Left lung (tissue), 10 donors: ENCODE data around the gene KIAA0930. TPM values are rescaled to one million over a fixed set of nuclear protein-coding genes. Genes with fewer than 3 reads are reported as not detected.
"Not testable (repeated sequence)": the region's sequence is repeated elsewhere in the genome, so short reads cannot be mapped to it uniquely, and the experiment has no call there.

Experiments used
- ATAC-seq: fragments of 200-7000 bp; cut with Tn5 transposase; one replicate; pipeline ENCODE4 v1.9.1; 2020; ENCODE audit warnings: moderate library complexity
- DNase-seq, 4 donors: peaks; one replicate each; pipeline ENCODE4 v3.0.0-alpha.2; 2013 to 2020
- H3K27ac ChIP-seq, 2 donors: fragments of 200-600 bp; sonication (generic) in 1 of 2; one replicate each; pipeline versions ENCODE4 v1.5.0 to v1.8.0; 2020 to 2021
- H3K27me3 ChIP-seq, 2 donors: fragments of 200-600 bp; sonication (generic) in 1 of 2; one replicate each; pipeline versions ENCODE4 v1.5.0 to v1.8.0; 2020 to 2021
- H3K36me3 ChIP-seq, 2 donors: fragments of 200-600 bp; sonication (generic) in 1 of 2; one replicate each; pipeline versions ENCODE4 v1.5.0 to v1.8.0; 2020 to 2021
- H3K4me1 ChIP-seq, 2 donors: fragments of 200-600 bp; one replicate each; pipeline ENCODE4 v1.8.0; 2021
- H3K4me3 ChIP-seq, 2 donors: fragments of 200-600 bp; sonication (generic) in 1 of 2; one replicate each; pipeline versions ENCODE4 v1.5.0 to v1.8.0; 2020 to 2021; ENCODE audit warnings: mild to moderate bottlenecking in 1 of 2
- H3K9me3 ChIP-seq, 2 donors: fragments of 200-600 bp; sonication (generic) in 1 of 2; one replicate each; pipeline versions ENCODE4 v1.5.0 to v1.8.0; 2020 to 2021
- intact Hi-C, 2 donors: fragments of 100-400 bp; cut with DNase I; formaldehyde crosslinking; loops; one replicate each; pipeline versions ENCODE4 v1.11.2 to v1.14.2; 2022
- polyA plus RNA-seq, 6 donors: library from polyadenylated mRNA; unstranded; fragments of 120-200 nt; gene quantifications; one replicate each; pipeline ENCODE4 v1.2.1, GENCODE V29; 2013; ENCODE audit not compliant: insufficient read length in 6 of 6
- total RNA-seq, 2 donors: library from RNA; stranded (reverse); fragmentation: NEBNext Ultra II Directional; extraction: Animal tissue kit (Norgen Biotek cat#: 25700); gene quantifications; one replicate each; pipeline ENCODE4 v1.2.1, GENCODE V29; 2021
- TF ChIP-seq, protein P1 (sequence below), 2 donors: fragments of 200-600 bp; sonication (generic) in 1 of 2; IDR thresholded peaks; one replicate each; pipeline versions ENCODE4 v1.5.0 to v1.8.0; 2021; ENCODE audit warnings: antibody characterized with exemption in 2 of 2
- donor health status: DM: no; HTN: yes; CAD: no.
- donor health status: DM: no; HTN: no; CAD: no.

The KIAA0930 gene
- total and polyA plus RNA-seq, 8 donors = 12.1 to 78.8 (median 17.9) TPM

- Histone ChIP-seq H3K4me3 (no peak overlapping the region), H3K36me3 (no peaks in the 10 kb centered on the region), H3K27me3 (peaks cover 0 to 12% of the 10 kb centered on the region in 2 donors), H3K4me1 (peaks cover 6 to 18% of the 10 kb centered on the region in 2 donors), H3K27ac (peak overlapping the region in 1 of 2 donors; percentile 53), H3K9me3 (no peaks in the 10 kb centered on the region)
- peak; percentile 92 for ATAC-seq
- TF ChIP-seq, protein P1, sequence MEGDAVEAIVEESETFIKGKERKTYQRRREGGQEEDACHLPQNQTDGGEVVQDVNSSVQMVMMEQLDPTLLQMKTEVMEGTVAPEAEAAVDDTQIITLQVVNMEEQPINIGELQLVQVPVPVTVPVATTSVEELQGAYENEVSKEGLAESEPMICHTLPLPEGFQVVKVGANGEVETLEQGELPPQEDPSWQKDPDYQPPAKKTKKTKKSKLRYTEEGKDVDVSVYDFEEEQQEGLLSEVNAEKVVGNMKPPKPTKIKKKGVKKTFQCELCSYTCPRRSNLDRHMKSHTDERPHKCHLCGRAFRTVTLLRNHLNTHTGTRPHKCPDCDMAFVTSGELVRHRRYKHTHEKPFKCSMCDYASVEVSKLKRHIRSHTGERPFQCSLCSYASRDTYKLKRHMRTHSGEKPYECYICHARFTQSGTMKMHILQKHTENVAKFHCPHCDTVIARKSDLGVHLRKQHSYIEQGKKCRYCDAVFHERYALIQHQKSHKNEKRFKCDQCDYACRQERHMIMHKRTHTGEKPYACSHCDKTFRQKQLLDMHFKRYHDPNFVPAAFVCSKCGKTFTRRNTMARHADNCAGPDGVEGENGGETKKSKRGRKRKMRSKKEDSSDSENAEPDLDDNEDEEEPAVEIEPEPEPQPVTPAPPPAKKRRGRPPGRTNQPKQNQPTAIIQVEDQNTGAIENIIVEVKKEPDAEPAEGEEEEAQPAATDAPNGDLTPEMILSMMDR (IDR thresholded peaks at IDR 0.05) = peak; percentile 38 to 59
- peak in 3 of 4 donors; percentile 74 to 82 (median 77) for DNase-seq
- intact Hi-C loops = no loop called here
These were observed 23.0 kb upstream of the KIAA0930 start for GRCh38 chr22:45263463-45264269.

DNA sequence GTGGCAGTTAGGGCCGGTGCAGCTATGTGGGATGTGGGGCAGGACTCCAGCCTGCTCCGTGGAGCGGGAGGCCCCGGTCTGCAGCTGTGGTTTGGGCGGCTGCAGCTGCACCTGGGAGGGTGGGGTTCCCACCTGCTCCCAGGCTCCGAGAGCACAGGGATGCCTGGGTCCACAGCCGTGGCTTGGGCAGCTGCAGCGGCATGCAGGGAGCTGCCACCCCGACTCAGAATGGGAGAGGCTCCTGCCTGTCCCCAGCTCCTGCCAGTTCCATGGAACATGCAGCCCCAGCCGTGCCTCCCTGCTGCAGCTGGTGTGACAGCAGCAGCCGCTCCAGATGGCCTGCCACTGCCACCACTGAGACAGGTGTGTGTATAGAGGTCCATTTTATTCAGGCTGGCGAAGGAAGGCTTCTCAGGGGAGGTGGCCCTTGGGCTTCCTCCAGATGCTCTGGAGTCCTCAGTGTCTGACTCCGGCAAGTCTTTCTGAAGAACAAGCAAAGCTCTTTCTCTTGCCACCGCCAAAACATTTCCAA is 22.3 kb upstream of the KIAA0930 start:
- intact Hi-C loops = no loop called here
- Histone ChIP-seq H3K4me1 (peaks cover 6 to 17% of the 10 kb centered on the region in 2 donors), H3K9me3 (no peaks in the 10 kb centered on the region), H3K36me3 (no peaks in the 10 kb centered on the region), H3K27ac (no peak overlapping the region), H3K27me3 (peaks cover 0 to 10% of the 10 kb centered on the region in 2 donors), H3K4me3 (no peak overlapping the region)
- ATAC-seq (no peak), DNase-seq (no peak)
- TF ChIP-seq, protein P1 (IDR thresholded peaks at IDR 0.05) = no peak

- peaks cover 0 to 3% of the 10 kb centered on the region in 2 donors for H3K27me3 ChIP-seq
- no peak for DNase-seq
- no peaks in the 10 kb centered on the region for H3K9me3 ChIP-seq
- intact Hi-C loops = no loop called here
- ATAC-seq = peak; percentile 19
- H3K4me1 ChIP-seq = peaks cover 6 to 17% of the 10 kb centered on the region in 2 donors
- no peaks in the 10 kb centered on the region for H3K36me3 ChIP-seq
- H3K4me3 ChIP-seq = no peak overlapping the region
- TF ChIP-seq, protein P1 (IDR thresholded peaks at IDR 0.05) = no peak
- no peak overlapping the region for H3K27ac ChIP-seq
These were observed 21.7 kb upstream of the KIAA0930 start for GRCh38 chr22:45262195-45262930.

- no peaks in the 10 kb centered on the region for H3K36me3 ChIP-seq
- intact Hi-C loops = no loop called here
- no peak overlapping the region for H3K4me3 ChIP-seq
- H3K4me1 ChIP-seq = peaks cover 6 to 17% of the 10 kb centered on the region in 2 donors
- H3K9me3 ChIP-seq = no peaks in the 10 kb centered on the region
- no peaks in the 10 kb centered on the region for H3K27me3 ChIP-seq
- TF ChIP-seq, protein P1 (IDR thresholded peaks at IDR 0.05) = no peak
- no peak overlapping the region for H3K27ac ChIP-seq
- ATAC-seq (no peak), DNase-seq (no peak)
These were observed 20.9 kb upstream of the KIAA0930 start for GRCh38 chr22:45261407-45262088.

- H3K27me3 ChIP-seq, intact Hi-C loops, ATAC-seq, H3K36me3 ChIP-seq, DNase-seq, H3K9me3 ChIP-seq, H3K27ac ChIP-seq, H3K4me3 ChIP-seq: not testable (repeated sequence)
- peaks cover 6 to 17% of the 10 kb centered on the region in 2 donors for H3K4me1 ChIP-seq
These were observed 19.7 kb upstream of the KIAA0930 start for GRCh38 chr22:45260395-45260759.
